ENCODE data around the gene CCSER1. TPM values are rescaled to one million over a fixed set of nuclear protein-coding genes. Genes with fewer than 3 reads are reported as not detected.
"Not testable (repeated sequence)": the region's sequence is repeated elsewhere in the genome, so short reads cannot be mapped to it uniquely, and the experiment has no call there.

Gene CCSER1
- polyA plus RNA-seq, 3 donors, result 18.1 to 20.3 (median 20.3) TPM

- not testable (repeated sequence) for DNase-seq (ENCODE audit: extremely low read depth in 1 of 11, low read depth in 9 of 11, low spot score in 4 of 11)
Observed at GRCh38 chr4:90484894-90485293, 357.7 kb downstream of the CCSER1 start.

DNA sequence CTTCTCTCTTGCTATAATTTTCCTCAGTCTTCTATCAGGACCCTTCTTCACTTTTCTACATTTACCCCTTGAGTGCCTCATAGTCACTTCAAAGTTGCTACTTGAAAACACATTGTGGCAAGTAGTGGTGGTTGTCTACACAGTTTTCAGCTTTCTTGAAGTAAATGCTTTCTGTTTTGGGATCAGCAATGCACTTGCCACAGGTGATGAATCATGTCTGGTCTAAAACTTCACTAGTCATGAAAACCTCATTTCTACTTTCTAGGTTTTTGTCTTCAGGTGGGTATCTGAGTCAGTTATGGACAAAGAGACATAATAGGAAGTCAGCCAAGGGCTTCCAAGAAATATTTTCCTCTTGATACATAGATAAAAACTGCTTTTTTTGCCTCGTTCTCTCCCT, 359.2 kb downstream of the CCSER1 start:
- no peak for DNase-seq (ENCODE audit: extremely low read depth in 1 of 11, low read depth in 9 of 11, low spot score in 4 of 11)

GRCh38 chr4:90495211-90495610, 368.0 kb downstream of the CCSER1 start:
- DNase-seq (ENCODE audit: extremely low read depth in 1 of 11, low read depth in 9 of 11, low spot score in 4 of 11), result no peak

DNA sequence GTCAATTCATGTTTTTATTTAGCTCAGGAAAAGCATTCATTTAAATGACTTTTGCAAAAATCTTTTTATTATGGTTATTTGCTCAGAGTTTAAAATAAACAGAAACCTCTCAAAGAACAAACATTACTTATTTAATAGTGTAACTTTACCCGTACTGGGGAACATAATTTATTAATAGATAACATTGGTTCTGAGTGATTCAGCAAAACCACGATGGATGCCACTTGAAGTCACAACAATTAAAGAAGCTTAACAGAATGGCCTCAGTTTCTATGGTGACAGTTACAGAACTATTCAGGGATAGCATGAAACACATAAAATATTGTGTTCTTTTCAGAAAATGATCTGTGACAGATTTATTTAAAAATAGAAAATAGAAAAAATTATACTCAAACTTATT, 368.7 kb downstream of the CCSER1 start:
- no peak for DNase-seq (ENCODE audit: extremely low read depth in 1 of 11, low read depth in 9 of 11, low spot score in 4 of 11)

- DNase-seq (ENCODE audit: extremely low read depth in 1 of 11, low read depth in 9 of 11, low spot score in 4 of 11), result no peak
Observed at GRCh38 chr4:90498175-90498574, 371.0 kb downstream of the CCSER1 start.

GRCh38 chr4:90503677-90504076, 376.5 kb downstream of the CCSER1 start:
- no peak for DNase-seq (ENCODE audit: extremely low read depth in 1 of 11, low read depth in 9 of 11, low spot score in 4 of 11)

GRCh38 chr4:90515191-90515590, 388.0 kb downstream of the CCSER1 start:
- DNase-seq (ENCODE audit: extremely low read depth in 1 of 11, low read depth in 9 of 11, low spot score in 4 of 11), result no peak

- no peak for DNase-seq (ENCODE audit: extremely low read depth in 1 of 11, low read depth in 9 of 11, low spot score in 4 of 11)
Observed at GRCh38 chr4:90528551-90528950, 401.4 kb downstream of the CCSER1 start.

DNA sequence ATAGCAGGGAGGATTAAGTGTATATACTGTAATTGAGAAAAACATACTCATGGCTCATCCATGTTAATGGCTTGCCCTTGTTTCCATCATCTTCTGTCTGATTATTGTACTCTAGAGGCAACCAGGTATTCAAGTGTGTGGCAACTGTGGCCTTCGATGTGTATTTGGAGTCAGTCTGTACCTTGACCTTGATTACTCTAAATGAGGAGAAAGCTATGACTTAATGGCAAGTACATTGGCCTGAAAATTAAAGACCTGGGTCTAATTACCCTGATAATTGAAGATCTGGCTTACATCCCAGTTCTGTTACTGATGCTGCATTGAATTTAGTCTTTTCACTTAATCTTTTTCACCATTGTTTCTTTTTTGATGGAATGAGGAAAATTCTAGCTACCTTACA, 409.2 kb downstream of the CCSER1 start:
- DNase-seq (ENCODE audit: extremely low read depth in 1 of 11, low read depth in 9 of 11, low spot score in 4 of 11), result no peak

DNA sequence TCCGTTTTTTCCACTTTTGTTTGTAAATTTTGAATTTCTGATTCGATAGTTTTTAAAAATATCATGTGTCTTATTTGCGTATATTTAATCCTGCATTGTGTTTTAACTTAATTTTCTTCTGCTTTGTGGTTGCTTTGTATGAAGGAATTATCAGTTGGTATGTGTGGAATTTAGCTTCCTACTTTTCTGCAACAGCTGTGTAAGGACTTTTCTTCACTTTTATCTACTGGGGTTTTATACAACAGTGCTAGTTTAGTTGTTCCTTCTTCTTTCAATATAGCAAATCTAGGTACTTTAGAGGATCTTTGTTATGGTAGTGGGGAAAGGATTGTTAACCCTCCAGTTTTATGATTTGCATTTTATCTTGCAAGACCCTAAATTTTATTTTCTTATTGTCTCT, 410.3 kb downstream of the CCSER1 start:
- DNase-seq (ENCODE audit: extremely low read depth in 1 of 11, low read depth in 9 of 11, low spot score in 4 of 11), result no peak

DNA sequence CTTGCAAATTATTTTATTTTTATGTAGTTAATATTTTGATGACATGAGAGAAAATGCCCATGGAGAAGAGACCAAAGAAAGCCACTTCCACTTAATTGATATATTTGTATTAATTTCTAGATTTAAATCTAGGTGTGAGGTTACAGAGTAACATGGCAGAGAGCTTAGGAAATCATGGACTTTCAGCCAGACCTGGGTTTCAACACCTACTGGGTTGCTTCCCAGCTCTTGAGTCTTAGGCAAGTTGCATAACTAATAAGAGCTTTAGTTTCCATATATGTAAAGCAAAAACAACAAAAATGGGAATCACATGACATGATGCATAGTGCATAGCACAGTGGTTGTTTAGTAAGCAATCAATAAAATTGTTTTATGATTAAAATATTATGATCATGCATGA, 413.3 kb downstream of the CCSER1 start:
- DNase-seq (ENCODE audit: extremely low read depth in 1 of 11, low read depth in 9 of 11, low spot score in 4 of 11), result no peak

GRCh38 chr4:90542216-90542615, 415.0 kb downstream of the CCSER1 start:
- no peak for DNase-seq (ENCODE audit: extremely low read depth in 1 of 11, low read depth in 9 of 11, low spot score in 4 of 11)

- no peak for DNase-seq (ENCODE audit: extremely low read depth in 1 of 11, low read depth in 9 of 11, low spot score in 4 of 11)
Observed at GRCh38 chr4:90543419-90544170, 416.4 kb downstream of the CCSER1 start.

DNA sequence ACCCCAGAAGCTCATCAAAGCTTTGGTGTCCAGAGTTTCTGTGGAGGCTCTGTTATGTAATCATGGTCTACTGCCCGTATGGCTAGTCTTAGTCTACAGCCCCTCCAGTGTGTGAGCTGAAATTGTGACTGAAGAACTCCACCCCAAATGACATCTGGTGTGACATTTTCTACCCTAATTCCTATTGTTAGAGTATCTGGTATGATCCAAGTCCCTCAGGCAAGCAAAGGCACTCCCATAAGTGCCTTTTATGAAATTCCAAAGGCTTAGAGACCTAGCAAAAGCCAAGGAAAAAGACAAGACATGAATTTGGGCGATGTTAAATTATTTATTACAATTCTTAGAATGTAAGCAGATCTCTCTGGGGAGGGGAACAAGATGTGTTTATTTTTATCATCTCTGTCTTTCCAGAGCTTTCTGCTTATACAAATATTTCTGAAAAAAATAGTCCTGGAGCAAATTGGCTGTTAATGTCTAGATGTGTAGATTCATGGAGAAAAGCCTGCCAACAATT, 417.4 kb downstream of the CCSER1 start:
- DNase-seq (ENCODE audit: extremely low read depth in 1 of 11, low read depth in 9 of 11, low spot score in 4 of 11), result no peak

DNA sequence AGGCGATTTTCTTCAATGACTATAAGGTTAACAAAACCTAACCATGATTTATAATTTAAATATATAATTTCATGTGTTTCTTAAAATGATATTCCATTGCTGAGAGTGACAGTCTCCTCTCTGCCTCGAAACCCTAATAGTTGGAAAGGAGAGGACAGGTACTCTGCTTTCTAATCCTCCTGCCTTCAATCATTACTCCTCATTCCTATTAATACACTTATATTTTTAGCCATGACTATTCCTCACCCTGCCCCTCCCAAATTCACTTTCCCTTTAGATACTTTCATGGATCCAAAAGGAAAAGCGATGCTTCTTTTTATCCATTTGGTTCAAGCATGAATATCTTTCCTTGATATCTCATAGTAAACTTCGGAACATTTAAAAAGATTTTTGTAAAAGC, 418.2 kb downstream of the CCSER1 start:
- DNase-seq (ENCODE audit: extremely low read depth in 1 of 11, low read depth in 9 of 11, low spot score in 4 of 11), result no peak

DNA sequence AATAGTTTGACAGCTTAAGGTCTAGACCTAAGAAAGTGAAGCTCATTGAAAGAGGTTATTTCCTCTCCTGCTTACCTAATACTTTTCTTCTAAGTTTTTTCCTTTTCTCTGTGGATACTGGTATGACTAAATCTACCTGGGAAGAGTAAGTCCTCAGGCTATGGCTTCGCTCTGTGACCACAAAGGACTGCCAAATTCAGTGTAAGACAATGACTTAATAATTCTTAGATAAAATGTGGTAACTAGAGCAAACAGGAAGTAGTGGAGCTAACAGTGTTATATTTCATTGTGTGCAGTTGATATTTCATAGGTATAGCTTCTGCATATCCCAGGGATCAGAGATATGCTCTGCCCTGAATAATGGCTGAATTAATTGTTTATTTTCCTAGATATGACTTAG, 418.9 kb downstream of the CCSER1 start:
- no peak for DNase-seq (ENCODE audit: extremely low read depth in 1 of 11, low read depth in 9 of 11, low spot score in 4 of 11)

DNA sequence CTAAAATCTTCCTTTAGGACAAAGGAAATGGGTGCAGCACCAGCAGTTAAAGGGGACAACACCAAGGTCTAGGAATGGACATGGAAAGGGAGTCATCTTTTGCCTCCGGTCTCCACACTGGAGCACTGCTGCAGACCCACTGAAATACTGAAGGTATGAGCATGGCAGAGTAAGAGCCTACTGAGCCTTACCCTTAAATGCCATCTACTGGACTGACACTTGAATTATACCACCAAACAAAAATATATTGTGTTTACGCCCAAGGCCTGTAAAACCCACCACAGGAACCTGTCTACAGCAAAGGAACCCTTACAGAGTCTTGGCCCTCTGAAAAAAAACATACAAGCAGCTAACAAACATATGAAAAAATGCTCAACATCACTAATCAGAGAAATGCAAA, 443.4 kb downstream of the CCSER1 start:
- no peak for DNase-seq (ENCODE audit: extremely low read depth in 1 of 11, low read depth in 9 of 11, low spot score in 4 of 11)

- DNase-seq (ENCODE audit: extremely low read depth in 1 of 11, low read depth in 9 of 11, low spot score in 4 of 11), result no peak
Observed at GRCh38 chr4:90572996-90573395, 445.8 kb downstream of the CCSER1 start.

DNA sequence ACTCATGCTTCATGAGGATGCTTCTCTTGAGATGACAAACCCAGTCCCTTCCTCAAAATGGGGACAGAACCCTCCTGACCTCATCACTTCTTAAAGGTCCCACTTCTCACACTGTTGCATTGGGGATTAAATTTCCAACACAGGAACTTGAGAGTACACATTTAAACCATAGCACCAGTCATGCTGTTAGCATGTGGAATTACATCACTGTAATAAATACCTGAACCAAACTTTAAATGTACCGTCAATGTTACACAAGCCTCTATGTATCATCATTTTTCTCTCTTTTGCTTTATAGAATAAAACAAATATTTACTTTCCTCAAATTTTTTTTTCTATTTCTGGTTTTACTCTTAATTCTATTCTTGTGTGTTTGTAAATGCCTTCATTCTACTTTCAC, 448.2 kb downstream of the CCSER1 start:
- no peak for DNase-seq (ENCODE audit: extremely low read depth in 1 of 11, low read depth in 9 of 11, low spot score in 4 of 11)

DNA sequence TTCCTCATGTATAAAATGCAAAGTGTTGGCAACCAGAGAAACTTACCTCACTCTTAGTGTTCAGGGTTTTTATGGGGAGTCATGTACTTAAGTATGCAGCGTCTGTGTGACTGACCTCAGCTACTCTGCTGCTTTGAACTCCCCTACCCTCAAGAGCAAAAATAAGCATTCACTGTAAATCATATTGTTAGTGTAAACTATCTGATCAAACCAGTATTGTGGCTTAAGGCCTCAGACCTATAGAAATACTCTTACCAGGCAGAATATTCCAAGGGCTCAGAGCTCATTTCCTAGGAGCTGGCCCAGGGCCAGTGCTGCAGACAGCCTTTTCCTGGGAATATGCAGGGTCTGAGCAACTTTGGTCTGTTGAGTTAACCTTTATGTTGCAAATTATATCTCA, 453.1 kb downstream of the CCSER1 start:
- DNase-seq (ENCODE audit: extremely low read depth in 1 of 11, low read depth in 9 of 11, low spot score in 4 of 11), result peak in 3 of 11 donors; percentile 9 to 21 (median 13)

DNA sequence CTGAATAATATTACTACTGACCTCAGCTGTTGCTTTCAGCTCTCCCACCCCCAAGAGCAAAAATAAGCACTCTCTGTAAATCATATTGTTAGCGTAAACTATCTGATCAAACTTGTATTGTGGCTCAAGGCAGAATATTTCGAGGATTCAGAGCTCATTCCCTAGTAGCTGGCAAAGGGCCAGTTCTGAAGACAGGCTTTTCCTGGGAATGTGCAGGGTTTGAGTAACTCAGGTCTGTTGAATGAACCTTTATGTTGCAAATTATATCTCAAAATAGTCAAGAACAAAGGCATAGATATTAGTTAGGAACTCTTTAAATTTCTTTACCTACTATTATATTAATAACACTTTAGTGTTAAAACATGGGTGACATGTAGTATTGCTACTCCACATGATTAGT, 454.9 kb downstream of the CCSER1 start:
- no peak for DNase-seq (ENCODE audit: extremely low read depth in 1 of 11, low read depth in 9 of 11, low spot score in 4 of 11)

Data from renal cortex interstitium (tissue), 11 donors.